Caki2 (cell line): ENCODE data around the gene MYO6. TPM values are rescaled to one million over a fixed set of nuclear protein-coding genes. Genes with fewer than 3 reads are reported as not detected.

Source experiments
- total RNA-seq: library from RNA; depleted of rRNA; stranded (reverse); fragments of >200 nt; shearing (Covaris generic); gene quantifications from 2 replicates; pipeline ENCODE4 v1.2.3, GENCODE V29; 2014; ENCODE audit warnings: low replicate concordance; rRNA removed

Gene MYO6
- total RNA-seq, 1 experiment from 2014 or later = 7.8 TPM

Other genes starting within 250 kb of the MYO6 start
- 6.6 and 17.8 TPM in 2 replicates for gene SENP6, start 147.4 kb upstream of the MYO6 start, total RNA-seq